ENCODE measurements around the gene ACAP3.

ACAP3 gene

DNA sequence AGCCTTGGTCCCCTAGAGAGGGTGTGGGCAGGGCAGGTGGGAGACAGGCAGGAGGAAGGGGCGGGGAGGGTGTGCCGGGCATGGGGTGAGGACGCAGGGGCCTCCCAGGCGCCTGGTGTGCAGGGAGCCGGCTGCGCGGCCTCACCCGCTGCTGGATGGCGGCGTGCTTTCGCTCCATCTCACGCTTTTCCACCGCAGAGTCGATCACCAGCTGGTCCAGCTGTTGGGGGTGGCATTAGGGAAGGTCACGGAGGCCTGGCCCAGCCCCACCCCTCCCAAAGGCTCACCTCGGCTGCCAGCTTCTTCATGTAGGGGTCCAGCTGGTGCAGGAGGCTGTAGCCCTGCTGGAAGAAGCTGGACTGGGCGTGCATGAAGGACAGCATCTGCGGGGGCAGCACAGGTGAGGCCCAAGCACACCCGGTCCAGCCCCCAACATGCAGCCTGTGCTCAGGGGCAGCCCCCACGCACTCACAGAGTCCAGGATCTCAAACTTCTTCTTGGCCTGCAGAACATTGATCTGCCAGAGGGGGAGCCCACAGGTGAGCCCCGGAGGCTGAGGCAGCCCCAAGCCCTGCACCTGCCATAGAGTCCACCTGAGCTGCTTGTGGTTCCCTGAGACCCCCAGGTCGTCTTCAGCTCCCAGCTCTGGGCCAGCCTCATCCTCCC lies 7.9 kb downstream of the ACAP3 start:
- DNase-seq (ENCODE audit: low read depth), result no peak

DNA sequence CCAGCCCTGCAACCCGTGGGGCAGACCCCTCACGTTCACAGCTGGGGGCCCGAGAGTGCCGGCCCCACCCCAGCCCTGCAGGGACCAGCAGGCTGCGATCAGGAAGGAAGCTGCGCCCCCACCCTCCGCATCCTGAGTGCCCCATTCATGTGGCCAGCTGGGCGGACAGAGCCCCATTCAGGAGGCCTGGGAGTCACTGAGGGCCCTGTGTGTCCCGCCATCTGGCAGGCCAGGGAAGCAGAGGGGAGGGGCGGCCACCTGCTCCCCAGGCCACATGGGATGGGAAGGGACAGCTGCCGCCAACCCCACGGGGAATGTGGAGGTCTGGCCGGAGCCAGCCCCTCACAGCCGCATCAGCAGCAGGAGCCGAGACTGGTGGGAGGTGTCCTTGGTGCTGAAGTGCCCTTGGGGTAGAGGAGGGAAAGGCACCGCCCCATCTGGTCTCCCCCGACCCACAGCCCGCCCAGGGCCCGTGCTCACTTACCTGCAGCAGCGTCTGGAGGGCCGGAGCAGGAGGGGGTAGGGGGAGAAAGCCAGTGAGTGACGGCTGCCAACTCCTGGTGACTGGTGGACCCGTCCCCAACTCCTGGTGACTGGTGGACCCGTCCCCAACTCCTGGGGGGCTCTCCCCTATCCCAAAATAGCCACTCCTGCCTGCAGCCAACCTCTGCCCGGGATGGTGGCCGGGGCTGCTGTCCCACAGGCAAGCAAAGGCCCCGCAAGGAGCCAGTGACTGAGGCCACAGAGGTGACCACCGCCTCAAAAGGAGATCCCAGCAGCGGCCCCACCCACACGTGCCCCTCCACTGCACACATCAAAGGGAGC lies 8.7 kb downstream of the ACAP3 start:
- DNase-seq (ENCODE audit: low read depth), result no peak

GRCh38 chr1:1297802-1298424 lies 9.8 kb downstream of the ACAP3 start:
- DNase-seq (ENCODE audit: low read depth), result no peak

- DNase-seq (ENCODE audit: low read depth), result no peak
Measured at GRCh38 chr1:1296070-1297061, 11.4 kb downstream of the ACAP3 start.

GRCh38 chr1:1295154-1295923 lies 12.4 kb downstream of the ACAP3 start:
- no peak for DNase-seq (ENCODE audit: low read depth)

DNA sequence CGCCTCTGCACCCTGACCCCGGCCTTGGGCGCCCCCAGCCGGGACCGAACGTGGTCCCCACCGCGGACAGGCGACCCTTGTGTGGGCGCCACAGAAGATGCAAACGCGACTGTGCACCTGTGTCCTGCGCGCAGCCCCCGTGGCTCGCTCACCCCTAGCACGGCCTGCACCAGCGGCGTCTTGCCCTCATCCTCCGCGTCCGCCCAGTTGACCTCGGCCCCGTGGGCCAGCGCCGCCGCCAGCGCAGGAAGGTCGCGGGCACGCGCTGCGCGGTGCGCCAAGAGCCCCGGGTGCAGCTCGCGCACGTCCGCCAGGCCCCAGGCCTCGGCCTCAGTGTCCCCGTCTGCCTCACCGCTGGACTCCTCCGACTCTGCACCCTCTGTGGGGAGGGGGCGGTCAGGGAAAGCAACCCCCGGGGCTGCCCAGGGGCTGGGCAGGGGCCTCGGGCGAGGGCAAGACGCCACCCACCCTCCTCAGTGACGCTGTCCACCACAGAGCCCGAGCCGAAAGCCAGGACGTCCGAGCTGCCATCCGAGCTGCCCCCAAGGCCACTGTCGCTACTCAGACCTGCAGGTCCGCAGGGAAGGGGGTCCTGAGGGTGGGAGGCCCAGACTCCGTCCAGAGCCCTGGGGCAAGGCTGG lies 13.4 kb downstream of the ACAP3 start:
- DNase-seq (ENCODE audit: low read depth), result no peak

- DNase-seq (ENCODE audit: low read depth), result no peak
Measured at GRCh38 chr1:1293263-1294249, 14.2 kb downstream of the ACAP3 start.

DNA sequence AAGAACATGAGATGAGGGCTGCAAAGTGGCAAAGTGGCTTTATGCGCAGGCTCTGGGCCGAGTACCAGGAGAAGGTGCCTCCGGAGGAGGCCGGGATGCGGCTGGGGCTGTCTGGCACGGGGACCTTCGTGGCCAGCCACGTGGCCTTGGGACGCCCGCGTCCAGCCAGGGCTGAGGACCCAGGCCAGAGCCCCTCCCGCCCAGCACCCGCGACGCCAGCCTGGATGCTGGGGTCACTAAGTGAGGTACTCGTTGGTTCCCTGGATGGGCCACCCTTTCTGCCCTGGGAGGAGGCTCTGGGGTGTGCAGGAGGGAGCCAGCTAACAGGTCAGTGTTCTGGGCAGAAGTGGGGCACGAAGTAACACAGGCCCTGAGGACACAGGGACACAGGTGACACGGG lies 14.9 kb downstream of the ACAP3 start:
- DNase-seq (ENCODE audit: low read depth), result no peak

DNA sequence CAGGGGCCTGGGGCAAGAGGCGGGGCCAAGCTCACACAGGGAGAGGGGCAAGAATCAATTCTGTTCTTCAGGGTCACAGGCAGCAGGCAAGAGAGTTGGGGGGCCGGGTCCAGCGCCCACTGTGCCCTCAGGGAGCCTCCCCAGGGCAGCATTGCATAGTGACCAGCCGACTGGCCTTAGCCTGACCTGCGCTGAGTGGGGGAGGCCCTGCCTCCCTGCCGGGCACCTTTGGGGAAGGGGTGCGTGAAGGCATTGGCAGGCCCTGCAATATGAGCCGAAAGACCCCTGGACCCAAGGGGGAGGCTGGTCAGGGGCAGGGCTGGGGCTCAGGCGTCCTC lies 15.3 kb downstream of the ACAP3 start:
- DNase-seq (ENCODE audit: low read depth), result no peak

DNA sequence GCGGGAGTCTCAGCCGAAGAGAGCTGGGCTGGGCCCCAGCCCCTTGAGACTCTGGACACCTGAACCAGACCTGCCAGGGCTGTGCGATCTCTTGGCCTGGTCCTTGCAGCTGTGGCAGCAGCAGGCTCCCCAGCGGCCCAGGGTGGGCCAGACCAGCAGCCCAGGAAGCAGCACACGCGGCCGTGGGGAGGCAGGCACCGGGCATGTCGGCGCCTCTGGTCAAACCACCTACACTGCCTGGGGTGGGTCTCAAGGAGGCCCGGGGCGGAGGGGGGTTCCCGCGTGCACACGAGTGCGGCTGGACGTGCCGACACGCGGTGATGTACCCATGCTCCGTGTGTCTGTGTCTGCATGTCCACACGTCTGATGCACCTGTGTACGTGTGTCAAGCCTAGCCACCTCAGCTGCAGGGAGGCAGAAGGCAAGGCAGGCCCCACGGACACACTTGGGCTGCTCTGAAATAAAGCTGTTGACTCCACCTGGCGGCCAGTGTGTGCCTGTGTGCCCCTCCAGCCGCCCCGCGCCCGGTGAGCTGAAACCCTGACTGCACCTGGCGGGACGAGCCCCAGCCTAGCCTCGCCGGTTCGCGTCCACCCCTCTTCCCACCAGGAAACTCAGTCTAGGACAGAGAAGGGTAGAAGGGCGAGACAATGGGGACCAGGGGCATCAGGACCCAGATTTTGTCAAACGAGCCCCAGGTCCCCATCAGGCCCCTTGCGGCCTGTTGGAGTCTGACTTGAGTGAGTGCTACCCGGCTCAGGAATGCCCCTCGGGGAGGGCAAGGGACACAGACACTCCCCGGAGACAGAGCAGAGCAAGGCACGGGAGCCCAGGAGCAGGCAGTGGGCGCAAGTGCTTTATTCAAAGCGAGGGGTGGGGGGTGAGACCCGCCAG lies 15.9 kb downstream of the ACAP3 start:
- DNase-seq (ENCODE audit: low read depth), result peak; percentile 55

DNA sequence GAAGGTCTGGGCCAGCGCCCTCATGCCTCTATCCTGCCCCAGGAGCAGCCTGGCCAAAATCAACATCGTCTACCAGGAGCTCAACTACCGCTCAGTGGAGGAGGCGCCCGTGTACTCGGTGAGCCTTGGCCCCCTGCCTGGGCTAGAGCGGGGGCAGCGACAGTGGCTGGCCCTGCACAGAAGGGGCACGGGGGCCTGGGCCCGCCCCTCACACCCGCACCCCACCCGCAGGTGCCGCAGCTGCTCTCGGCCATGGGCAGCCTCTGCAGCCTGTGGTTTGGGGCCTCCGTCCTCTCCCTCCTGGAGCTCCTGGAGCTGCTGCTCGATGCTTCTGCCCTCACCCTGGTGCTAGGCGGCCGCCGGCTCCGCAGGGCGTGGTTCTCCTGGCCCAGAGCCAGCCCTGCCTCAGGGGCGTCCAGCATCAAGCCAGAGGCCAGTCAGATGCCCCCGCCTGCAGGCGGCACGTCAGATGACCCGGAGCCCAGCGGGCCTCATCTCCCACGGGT lies 16.7 kb downstream of the ACAP3 start:
- no peak for DNase-seq (ENCODE audit: low read depth)

- DNase-seq (ENCODE audit: low read depth), result peak; percentile 36
Measured at GRCh38 chr1:1290238-1290731, 17.4 kb downstream of the ACAP3 start.

- no peak for DNase-seq (ENCODE audit: low read depth)
Measured at GRCh38 chr1:1287288-1288110, 20.2 kb downstream of the ACAP3 start.

DNA sequence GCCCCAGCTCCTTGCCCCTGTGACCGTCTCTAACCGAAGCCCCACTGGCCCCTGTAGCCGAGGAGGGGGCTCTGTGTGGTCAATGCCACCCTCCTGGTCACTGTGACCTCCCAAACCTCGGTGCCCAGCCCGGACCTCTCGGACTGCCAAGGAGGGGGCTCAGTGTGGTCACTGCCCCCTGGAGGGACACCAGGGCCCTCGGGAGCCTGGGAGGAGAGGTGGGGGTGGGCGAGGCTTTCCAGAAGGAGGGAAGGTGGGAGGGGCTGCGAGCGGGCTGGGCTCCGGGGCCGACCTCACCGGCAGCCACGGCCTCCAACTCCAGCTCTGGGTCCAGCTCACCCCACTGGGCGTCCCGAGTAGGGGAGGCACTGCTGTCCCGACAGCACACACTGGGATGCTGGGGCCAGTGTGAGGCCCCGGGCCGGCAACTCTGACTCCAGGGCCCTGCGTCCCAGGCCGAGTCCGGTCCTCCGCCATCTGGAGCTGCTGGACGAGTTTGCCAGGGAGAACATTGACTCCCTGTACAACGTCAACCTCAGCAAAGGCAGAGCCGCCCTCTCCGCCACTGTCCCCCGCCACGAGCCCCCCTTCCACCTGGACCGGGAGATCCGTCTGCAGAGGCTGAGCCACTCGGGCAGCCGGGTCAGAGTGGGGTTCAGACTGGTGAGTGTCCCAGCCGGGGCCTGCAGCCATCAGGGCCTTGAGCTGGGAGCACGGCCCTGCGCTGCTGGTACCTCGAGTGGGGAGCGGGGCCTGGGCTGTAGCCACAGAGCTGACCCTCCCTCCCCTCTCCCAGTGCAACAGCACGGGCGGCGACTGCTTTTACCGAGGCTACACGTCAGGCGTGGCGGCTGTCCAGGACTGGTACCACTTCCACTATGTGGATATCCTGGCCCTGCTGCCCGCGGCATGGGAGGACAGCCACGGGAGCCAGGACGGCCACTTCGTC lies 21.1 kb downstream of the ACAP3 start:
- no peak for DNase-seq (ENCODE audit: low read depth)

DNA sequence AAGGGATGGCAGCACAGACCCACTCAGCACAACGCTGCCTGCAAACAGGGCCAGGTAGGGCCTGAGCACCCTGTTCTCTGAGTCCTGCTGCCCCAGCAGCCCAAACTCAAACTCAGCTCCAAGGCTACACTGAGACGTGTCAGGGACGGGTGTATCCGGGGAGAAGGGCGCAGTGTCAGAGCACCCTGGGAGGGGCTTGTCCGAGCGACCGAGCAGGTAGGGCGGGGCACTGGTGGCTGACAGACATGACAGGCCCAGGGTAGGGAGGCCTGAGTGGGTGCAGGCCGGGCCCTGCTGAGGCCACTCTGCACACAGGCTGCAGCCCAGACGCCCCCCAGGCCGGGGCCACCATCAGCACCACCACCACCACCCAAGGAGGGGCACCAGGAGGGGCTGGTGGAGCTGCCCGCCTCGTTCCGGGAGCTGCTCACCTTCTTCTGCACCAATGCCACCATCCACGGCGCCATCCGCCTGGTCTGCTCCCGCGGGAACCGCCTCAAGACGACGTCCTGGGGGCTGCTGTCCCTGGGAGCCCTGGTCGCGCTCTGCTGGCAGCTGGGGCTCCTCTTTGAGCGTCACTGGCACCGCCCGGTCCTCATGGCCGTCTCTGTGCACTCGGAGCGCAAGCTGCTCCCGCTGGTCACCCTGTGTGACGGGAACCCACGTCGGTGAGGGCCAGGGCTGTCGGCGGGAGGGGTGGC lies 22.0 kb downstream of the ACAP3 start:
- DNase-seq (ENCODE audit: low read depth), result no peak
